Fibroblast of upper back skin (primary cell): ENCODE results near the gene BTBD7.
A peak's percentile ranks its signal among the peaks of the same experiment; 100 is the strongest.
"Not testable (repeated sequence)": the region's sequence is repeated elsewhere in the genome, so short reads cannot be mapped to it uniquely, and the experiment has no call there.

Experiments used
- DNase-seq: peaks from one replicate; pipeline ENCODE4 v3.0.0-alpha.2; 2013

BTBD7 gene, protein sequence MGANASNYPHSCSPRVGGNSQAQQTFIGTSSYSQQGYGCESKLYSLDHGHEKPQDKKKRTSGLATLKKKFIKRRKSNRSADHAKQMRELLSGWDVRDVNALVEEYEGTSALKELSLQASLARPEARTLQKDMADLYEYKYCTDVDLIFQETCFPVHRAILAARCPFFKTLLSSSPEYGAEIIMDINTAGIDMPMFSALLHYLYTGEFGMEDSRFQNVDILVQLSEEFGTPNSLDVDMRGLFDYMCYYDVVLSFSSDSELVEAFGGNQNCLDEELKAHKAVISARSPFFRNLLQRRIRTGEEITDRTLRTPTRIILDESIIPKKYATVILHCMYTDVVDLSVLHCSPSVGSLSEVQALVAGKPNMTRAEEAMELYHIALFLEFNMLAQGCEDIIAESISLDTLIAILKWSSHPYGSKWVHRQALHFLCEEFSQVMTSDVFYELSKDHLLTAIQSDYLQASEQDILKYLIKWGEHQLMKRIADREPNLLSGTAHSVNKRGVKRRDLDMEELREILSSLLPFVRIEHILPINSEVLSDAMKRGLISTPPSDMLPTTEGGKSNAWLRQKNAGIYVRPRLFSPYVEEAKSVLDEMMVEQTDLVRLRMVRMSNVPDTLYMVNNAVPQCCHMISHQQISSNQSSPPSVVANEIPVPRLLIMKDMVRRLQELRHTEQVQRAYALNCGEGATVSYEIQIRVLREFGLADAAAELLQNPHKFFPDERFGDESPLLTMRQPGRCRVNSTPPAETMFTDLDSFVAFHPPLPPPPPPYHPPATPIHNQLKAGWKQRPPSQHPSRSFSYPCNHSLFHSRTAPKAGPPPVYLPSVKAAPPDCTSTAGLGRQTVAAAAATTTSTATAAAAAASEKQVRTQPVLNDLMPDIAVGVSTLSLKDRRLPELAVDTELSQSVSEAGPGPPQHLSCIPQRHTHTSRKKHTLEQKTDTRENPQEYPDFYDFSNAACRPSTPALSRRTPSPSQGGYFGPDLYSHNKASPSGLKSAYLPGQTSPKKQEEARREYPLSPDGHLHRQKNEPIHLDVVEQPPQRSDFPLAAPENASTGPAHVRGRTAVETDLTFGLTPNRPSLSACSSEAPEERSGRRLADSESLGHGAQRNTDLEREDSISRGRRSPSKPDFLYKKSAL

DNA sequence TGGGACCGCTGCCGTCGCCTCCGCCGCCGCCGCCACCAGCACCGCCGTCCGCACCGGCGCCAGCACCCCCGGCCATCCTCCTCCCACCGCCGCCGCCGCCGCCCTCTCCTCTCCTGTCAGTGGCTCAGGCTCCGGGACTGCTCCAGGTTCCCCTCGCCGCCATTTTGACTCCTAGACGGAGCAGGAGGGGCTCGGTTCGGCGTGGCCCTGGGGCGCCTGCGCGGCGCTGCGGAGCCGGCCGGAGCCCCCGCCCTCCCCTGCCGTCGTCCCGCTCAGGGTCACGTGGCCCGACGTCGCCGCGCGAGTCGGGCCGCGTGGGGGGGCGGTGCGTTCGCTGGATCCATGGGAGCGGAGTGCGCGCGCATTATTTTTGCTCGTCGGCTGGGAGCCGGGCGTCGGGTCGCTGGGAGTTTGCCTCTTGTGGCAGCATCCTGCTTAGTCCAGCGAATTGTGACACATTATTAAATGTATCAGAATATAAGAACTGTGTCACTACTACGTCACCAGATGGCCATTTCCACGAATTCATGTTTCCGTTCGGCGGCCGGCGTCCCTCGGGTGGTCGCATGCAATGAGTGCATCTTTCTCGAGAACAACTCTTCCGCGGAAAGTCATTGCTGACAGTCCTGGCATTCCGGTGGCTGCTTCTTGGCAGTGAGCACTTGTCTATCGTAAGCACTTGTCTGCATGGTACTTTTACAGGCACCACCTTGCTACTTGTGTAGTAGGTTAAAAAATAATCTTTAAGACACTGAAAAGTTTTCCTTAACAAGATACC, at the start of gene BTBD7:
Gene BTBD7, minus strand, starts transcription at position 184 of the 778 bp plus-strand sequence. CDS start 36,985 bp downstream, outside the sequence.
- peak; percentile 94 for DNase-seq

DNA sequence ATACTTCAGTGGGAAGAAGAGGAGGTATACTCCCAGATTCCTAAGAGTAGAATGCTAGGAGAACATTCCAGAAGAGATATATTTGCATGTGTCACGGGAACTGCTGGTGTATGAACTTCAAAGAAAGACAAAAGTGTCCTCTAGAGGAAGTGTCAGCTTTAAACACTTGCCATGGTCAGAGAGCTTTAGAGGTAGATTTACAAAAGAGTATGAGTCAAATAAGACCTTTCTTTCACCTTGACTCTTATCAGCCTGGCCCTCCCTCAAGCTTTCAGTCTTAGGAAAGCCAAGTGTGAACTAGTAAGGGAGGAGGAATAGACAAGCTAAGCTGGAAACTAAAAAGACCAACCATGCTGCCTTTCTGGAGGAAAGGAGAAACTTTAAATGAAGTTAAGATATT, 48.8 kb upstream of the BTBD7 start:
- DNase-seq = no peak

DNA sequence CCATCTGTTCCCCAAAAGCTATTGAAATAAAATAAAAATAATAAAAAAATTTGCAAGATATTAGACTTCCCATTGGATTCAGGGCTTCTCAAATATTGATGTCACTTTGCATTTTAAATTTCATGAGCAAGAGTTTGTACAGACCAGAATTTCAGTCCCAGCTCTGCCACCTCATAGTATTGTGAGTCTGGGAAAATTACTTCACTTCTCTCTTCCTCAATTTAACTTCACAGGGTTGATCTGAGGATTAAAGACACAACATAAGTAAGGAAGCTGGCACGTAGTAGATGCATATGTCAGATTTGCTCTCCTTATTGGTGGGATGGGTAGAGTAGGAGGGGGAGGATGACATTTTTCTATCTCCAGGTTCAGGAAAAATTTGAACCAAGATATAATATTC, 47.0 kb upstream of the BTBD7 start:
- DNase-seq = no peak

DNA sequence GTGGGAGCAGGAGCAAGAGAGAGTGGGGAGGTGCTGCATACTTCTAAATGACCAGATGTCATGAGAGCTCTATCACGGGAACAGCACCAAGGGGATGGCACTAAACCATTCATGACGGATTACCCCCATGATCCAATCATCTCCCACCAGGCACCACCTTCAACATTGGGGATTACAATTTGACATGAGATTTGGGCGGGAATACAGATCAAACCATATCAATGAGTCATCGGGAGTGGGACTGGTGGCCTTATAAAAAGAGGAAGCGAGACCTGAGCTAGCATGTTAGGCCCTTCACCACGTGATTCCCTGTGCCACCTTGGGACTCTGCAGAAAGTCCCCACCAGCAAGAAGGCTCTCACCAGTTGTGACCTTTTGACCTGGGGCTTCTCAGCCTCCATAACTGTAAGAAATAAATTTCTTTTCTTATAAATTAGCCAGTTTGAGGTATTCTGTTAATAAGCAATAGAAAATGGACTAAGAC, 42.9 kb upstream of the BTBD7 start:
- DNase-seq = no peak

DNA sequence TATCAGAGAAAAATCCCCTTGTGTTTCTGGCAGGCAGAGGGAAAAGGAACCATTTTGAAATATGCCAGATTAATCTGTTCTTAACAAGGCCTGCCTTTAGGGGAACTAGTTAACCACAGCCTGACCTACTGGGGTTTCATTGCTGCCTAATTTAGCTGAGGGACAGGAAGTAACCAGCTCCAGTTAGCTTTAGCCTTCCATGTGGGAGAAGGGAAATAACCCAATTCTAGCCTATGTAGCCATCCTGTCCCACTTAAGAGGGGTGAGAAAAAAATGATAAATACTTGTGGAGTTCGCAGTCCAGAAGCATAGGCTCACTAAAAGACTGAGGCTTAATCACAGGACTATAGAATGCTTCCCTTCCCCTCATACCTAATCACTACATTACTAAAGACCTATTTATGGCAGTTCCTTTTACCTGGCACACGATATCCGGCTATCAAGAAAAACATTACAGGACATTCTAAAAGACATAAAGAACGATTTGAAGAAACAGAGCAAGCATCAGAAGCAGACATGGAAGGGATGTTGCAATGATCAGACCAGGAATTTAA, 37.0 kb upstream of the BTBD7 start:
- no peak for DNase-seq

DNA sequence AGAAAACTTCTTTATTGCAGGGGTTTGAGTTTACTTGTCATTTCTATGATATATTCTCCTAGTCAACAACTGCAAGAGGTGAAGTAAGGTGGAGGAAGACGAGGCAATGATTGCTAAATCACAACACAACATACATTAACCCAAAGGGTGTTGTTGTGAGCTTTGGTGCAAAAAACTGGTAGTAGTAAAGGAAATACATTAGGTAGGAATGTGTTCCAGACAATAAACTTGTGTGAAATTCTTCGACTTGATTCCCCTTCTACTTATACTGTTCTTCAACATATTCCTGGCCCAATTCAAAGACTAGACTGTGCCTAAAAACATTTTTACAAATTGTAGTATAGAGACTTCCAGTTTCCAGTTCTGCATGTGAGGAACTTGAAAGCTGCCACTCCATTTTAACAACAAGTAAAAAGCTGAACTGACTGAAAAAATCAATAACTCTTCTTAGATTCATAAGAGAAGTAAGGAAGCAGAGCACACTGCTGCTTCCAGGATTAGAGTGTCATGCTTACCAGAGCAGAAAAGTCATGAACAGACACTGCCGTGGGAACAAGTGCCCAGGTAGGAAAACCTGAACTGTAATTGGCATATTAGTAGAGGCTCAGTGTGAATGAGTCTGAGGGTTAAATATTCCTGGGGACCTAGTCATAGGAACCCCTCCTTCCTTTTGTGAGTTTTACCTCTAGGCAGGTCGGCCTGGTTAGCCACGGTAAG, 36.3 kb upstream of the BTBD7 start:
- no peak for DNase-seq

DNA sequence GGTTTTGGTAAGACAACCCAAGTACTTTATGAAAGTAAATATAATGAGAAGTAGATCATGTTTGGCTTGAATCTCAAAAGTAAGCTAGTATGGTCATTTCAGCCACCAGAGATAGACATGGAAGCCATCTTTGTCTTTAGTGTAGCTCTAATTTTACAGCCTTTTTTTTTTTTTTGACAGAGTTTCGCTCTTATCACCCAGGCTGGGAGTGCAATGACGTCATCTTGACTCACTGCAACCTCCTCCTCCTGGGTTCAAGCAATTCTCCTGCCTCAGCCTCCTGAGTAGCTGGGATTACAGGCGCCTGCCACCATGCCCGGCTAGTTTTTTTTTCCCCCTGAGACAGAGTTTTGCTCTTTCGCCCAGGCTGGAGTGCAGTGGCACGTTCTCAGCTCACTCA, 22.0 kb upstream of the BTBD7 start:
- not testable (repeated sequence) for DNase-seq

DNA sequence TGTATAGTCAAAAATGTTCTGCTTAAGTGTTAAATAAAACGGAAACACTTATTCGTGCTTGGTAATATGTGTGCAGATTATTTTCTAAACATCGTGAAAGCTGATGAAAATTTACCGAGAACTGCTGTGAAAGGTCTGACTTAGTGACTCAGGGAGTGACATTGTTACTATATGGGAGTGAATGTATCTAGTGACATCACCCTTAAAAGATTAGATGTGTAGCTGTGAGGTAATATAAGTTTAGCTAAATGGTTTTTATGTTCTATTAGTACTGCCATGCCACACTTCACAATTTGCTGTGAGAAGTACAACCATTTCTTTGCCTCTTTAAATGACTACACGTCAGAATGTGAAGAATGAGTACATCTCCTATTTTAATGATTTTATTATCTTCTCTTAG, 15.5 kb upstream of the BTBD7 start:
- DNase-seq = no peak

DNA sequence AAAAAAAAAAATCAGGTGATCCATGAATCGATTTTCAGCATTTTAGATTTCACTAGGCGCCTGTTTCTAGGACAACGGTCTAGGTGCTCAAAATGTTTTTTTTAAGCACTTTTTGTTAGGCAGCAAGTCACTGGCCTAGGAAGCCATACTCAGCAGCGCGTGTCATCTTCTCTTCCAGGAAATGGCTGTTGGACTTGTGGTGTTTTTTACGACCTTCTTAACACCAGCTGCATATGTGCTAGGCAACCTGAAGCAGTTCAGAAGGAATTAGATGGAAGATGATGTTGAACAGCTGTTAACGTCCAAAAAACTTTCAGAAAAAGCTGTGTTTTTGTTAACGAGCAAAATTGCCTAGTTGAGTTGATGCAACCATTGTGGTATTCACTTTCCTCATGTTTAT, 15.0 kb upstream of the BTBD7 start:
- no peak for DNase-seq

DNA sequence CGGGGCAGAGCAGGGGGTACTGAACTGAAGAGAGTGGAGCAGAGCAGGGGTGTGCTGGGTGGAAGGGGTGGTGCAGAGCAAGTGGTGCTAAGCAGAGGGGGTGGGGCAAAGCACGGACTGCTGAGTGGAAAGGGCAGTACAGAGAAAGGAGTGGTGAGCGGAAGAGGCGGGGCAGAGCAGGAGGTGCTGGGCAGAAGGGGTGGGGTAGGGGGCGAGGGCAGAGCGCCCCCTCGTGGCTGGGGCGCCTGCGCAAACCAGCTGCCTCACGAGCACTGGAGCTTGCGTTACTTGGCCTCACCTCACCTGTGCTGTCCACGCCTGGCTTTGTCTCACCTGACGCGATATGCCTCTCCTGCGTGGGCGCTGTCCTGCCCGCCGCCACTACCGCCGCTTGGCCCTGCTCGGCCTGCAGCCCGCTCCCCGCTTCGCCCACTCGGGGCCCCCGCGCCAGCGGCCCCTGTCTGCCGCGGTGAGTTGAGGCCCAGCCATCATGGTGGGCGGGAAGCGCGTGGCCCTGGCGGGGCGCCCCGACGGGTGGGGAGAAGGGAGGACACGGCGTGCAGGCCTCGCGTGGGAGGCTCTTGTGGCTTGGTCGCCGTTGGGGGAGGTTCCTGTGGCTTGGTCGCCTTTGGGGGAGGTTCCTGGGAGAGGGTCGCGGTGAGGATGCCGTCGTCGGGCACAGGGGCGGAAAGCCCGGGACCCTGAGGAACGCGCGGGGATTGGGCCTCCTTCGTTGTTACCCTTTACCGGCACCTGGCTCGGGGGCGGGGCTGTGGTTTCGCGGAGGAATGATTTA, 14.3 kb upstream of the BTBD7 start, which contains the start of gene COX8C:
Gene COX8C, plus strand, starts transcription at position 257 of the 796 bp plus-strand sequence. Its CDS starts 87 bp downstream, at position 344.
- DNase-seq = no peak

DNA sequence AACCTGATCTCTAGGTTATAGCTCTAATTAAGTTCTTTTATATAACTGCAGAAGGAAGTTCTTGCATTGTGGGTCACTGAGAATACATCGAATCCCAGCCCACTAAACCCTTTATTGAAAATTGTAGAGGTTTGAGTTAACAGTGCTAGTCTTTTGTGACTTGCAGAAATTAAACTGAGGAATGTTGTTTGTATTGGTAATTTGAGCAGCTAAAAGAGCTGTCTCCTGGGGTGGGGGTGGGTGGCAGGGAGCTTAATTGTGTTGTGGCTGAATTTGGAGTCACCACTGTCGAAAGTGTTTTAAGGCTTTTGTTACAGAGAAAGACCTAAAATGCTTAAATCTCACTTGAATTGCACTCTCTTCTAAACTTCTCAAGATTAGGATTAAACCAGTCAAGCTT, 11.0 kb upstream of the BTBD7 start:
- DNase-seq = no peak

DNA sequence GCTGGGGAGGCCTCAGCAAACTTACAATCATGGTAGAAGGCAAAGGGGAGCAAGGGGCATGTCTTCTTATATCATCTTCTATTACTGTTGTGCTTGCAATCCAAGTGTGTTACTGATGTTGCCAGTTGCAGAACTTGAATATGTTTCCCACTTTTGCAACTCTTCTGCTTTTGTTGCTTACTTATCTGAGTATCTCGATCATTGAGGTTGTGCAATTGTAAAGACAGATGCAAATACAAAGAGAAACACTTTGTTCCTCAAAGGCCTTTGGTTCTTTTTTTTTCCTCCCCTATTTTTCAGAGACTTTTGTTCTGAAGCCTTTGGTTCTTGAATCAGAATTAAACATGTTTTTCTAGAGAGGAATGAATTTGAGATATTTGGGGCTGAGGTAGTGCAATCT, 10.4 kb upstream of the BTBD7 start:
- no peak for DNase-seq

DNA sequence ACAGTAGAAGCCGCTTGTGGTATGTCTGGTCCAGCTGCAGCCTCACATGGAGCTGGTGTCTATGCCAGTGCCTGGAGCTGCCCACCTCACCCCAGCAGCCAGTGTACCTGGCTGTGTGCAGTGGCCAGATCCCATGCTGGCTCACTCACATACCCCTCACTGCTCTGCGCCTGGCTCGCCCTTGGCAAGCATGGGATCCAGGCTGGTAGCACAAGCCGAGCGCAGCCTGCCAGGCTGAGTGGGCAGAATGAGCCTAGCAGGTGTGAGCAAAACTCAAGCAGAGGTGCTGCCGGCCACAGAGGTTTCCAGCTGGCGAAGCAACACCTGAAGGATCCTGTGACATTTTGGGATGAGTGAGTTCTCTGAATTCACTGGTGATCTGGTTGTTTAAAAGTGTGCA, 5.0 kb upstream of the BTBD7 start:
- DNase-seq = no peak

DNA sequence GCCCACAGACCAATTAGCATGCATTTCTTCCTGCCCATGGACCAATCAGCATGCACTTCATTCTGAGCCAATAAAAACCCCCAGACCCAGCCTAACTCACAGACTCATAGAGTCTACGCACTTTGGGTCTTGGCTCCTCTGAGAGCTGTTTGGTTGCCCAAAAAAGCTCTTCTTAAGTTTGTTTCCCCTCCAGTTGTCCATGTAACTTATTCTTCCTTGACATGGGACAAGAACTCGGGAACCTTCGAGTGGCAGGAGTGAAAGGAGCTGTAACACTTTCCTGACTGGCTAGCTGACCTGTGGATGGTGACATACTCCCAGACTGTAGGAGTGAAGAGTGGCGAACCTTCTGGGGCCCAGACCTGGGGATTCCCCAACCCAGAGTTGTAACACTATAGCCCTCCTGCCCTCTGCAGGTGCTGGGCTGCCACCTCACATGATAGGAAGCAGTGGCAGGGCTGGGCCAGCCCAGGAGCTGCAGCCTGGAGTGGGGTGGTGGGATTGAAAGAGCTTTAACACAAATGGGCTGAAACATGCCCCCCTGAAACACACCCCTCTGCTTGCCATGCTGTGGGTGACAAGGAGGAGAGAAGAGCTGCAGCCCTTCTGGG, 4.4 kb upstream of the BTBD7 start:
- no peak for DNase-seq

DNA sequence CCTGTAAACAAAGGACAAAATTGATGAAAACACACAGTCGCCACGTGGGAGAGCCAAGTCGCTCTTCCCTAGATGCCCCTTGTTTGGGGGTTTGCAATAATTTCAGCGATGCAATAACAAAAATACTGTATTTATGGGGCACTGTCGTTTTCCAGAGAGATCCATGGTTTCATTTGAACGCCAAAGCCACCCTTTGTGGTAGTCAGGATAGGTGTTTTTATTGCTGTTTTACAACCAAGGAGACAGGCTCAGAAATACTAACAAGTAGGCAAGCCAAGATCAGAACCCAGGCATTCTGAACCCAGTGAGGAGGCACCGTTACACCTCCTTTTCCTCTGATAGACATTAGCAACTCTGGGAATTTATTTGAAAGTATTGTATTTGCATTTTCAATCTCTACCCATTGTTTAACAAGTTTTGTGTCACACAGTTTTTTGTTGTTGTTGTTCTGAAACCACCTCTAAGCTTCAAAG, 831 bp upstream of the BTBD7 start:
- no peak for DNase-seq

DNA sequence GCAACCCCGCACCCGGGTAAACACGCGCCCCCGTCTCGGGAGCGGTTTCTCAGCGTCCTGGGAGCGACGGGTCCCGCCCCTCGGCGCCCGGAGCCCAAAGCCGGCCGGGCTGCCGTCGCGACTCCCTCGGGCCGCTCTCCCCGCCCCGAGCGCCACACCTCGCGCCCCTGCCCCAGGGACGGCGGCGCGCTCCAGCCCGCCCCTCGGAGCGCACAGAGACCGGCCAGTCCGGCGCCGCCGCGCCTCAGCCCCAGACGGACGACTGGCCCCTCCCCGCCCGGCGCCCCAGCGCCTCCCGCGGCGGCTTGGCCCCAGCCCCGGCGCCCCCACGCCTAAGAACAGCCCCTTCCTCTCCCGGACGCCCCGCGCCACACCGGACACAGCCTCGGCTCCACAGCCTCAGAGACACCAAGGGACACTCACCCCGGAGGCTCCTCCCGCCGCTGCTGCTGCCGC, 411 bp downstream of the BTBD7 start:
- peak; percentile 34 for DNase-seq

DNA sequence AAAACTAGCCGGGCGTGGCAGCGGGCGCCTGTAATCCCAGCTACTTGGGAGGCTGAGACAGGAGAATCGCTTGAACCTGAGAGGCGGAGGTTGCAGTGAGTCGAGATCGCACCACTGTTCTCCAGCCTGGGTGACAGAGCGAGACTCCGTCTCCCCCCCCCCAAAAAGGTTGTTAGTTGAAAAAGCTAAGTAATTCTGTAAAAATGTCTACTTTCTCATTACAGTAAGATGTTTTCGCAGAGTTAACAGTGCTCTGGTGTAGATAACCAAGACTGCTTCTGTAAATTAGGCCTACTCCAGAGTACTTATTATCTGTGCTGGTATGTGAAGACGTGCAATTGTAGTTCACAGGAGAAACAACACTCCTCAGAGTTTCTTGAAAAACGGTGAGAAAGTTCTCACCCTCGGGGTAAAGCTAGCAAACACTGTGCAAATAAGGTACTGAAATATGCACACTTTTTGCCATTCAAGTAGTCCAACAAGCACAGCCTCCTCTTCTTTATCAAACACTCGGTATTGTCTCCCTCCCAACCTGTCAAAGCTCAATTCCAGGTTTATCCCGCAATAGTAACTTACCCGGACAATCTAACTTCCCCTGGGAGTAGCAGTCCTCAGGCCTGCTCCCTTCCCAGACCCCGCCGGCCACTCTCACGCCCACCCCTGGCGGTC, 974 bp downstream of the BTBD7 start:
- DNase-seq = no peak

DNA sequence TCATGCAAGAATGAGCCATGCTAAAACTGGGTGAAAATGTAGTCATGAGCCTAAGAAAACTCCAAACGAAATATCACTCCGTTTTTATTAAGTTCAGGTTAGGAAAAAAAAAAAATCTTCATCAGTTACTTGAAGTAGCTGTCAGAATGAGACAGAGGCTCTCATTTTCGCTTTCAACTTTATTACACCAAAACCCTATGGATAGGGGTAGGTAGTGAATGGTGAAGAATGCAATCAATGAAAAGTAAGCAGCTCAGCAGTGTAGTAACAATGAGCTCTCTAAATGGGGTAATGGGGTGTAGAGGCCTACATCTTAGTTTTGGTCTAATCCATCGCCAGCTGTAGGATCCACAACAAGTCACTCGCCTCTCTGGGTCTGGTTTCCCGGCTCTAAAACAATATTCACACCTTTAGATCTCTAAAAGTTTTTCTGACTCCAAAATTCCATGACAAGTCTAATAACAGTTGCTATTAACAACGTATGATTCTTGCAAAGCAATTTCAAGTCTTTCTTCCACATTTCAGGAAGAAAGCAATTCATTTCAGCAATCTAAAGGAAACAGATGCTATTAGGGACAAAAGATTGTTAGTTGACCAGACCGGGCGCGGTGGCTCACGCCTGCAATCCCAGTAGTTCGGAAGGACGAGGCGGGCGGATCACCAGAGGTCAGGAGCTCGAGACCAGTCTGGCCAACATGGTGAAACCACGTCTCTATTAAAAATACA, 1.7 kb downstream of the BTBD7 start:
- DNase-seq = no peak

DNA sequence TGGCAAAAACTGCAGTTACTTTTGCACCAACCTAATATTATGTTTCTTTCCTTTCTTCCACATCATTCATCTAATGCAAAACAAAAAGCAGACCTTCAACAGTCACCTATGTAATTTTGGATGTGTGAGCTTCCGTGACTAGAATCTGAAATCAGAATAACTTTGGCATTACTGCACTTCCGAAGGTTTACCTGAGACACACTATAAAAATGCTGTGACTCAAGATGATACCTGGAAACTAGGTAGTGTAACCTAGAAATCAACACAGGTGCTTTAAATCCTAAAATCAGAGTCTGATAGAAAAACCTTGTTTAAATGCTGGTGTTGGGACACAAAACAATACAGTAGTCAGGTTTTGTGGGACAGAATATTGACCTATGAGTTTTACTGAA, 2.2 kb downstream of the BTBD7 start:
- DNase-seq = no peak
